ENCODE results near the gene GMDS.

DNA sequence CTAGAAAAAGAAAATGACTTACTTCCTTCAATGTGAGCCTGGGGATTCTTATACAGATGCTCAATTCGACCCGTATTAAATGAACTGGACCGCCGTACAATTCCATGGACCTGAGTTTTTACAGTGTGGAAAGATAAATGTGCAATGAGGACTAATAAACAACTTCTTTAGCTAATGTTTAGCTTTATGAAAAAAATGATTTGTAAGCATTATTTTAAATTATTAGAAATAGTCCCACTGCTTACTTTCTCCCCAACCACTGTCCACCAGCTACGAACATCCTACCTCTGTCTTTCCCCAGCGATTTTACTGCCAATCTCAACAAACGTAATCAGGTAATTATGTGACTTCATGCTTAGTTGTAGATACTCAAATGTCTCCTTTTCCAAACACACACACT is 128.0 kb downstream of the GMDS start:
- TF ChIP-seq EZH2 (IDR thresholded peaks at IDR 0.05; ENCODE audit: borderline replicate concordance, low read depth, low read length, severe bottlenecking): no peak
- TF ChIP-seq, protein P1, sequence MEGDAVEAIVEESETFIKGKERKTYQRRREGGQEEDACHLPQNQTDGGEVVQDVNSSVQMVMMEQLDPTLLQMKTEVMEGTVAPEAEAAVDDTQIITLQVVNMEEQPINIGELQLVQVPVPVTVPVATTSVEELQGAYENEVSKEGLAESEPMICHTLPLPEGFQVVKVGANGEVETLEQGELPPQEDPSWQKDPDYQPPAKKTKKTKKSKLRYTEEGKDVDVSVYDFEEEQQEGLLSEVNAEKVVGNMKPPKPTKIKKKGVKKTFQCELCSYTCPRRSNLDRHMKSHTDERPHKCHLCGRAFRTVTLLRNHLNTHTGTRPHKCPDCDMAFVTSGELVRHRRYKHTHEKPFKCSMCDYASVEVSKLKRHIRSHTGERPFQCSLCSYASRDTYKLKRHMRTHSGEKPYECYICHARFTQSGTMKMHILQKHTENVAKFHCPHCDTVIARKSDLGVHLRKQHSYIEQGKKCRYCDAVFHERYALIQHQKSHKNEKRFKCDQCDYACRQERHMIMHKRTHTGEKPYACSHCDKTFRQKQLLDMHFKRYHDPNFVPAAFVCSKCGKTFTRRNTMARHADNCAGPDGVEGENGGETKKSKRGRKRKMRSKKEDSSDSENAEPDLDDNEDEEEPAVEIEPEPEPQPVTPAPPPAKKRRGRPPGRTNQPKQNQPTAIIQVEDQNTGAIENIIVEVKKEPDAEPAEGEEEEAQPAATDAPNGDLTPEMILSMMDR (IDR thresholded peaks at IDR 0.05; ENCODE audit: borderline replicate concordance, extremely low read depth, low read length, poor library complexity, severe bottlenecking): no peak

Measured in DND-41 (cell line).